Prostate gland (tissue), 2 donors: ENCODE data around the gene FBXL7. TPM values are rescaled to one million over a fixed set of nuclear protein-coding genes. Genes with fewer than 3 reads are reported as not detected.

Source experiments
- DNase-seq: peaks from one replicate; pipeline ENCODE4 v3.0.0-alpha.2; 2019; ENCODE audit warnings: low spot score
- H3K27ac ChIP-seq, 2 donors: fragments of 200-600 bp; sonication (generic); 2 replicates each; pipeline ENCODE4 v1.5.1; 2017 to 2019
- H3K27me3 ChIP-seq: fragments of 200-600 bp; sonication (generic); replicated peaks from 2 replicates; pipeline ENCODE4 v1.5.1; 2019; ENCODE audit not compliant: insufficient read depth
- H3K36me3 ChIP-seq, 2 donors: fragments of 200-600 bp; sonication (generic); 1 replicate in 1 of 2; 2 replicates in 1 of 2; pipeline versions ENCODE4 v1.5.1 to v1.8.1; 2017 to 2019
- H3K4me1 ChIP-seq: fragments of 200-600 bp; sonication (generic); replicated peaks from 2 replicates; pipeline ENCODE4 v1.5.1; 2019
- H3K4me3 ChIP-seq, 2 donors: fragments of 200-600 bp; sonication (generic); 2 replicates each; pipeline ENCODE4 v1.5.1; 2017 to 2019
- H3K9me3 ChIP-seq: fragments of 200-600 bp; sonication (generic); 2 replicates; pipeline ENCODE4 v1.5.1; 2017
- POLR2A ChIP-seq: fragments of 450-650 bp; IDR thresholded peaks from one replicate; pipeline ENCODE4 v1.6.1; 2016; ENCODE audit warnings: antibody characterized with exemption, mild to moderate bottlenecking
- POLR2AphosphoS5 ChIP-seq: sonication (generic); formaldehyde crosslinking; IDR thresholded peaks from one replicate; pipeline ENCODE4 v1.6.1; 2017; ENCODE audit warnings: antibody characterized with exemption
- WGBS: methylation state at CpG from one replicate; pipeline ENCODE4 v1.1.5; 2018; 5-methylcytosine and 5-hydroxymethylcytosine counted together
- intact Hi-C: fragments of 100-400 bp; cut with DNase I; formaldehyde crosslinking; loops from one replicate; pipeline ENCODE4 v1.14.2; 2022
- total RNA-seq, 2 donors: library from RNA; depleted of rRNA; stranded (reverse); fragments of >200 nt; gene quantifications; one replicate each; pipeline ENCODE4 v1.1.0, GENCODE V29; 2016
- TF ChIP-seq, protein P1 (sequence below), 4 experiments: fragments of 200-600 bp in 2 of 4; fragments of 450-650 bp in 2 of 4; sonication (generic) in 2 of 4; IDR thresholded peaks; 1 replicate in 3 of 4; 2 replicates in 1 of 4; pipeline ENCODE4 v1.5.1; 2016 to 2019; ENCODE audit warnings: antibody characterized with exemption in 4 of 4, mild to moderate bottlenecking in 2 of 4, moderate library complexity in 2 of 4

Gene FBXL7
- total RNA-seq, 2 donors from 2014 or later, result 21.2 to 24.2 TPM

DNA sequence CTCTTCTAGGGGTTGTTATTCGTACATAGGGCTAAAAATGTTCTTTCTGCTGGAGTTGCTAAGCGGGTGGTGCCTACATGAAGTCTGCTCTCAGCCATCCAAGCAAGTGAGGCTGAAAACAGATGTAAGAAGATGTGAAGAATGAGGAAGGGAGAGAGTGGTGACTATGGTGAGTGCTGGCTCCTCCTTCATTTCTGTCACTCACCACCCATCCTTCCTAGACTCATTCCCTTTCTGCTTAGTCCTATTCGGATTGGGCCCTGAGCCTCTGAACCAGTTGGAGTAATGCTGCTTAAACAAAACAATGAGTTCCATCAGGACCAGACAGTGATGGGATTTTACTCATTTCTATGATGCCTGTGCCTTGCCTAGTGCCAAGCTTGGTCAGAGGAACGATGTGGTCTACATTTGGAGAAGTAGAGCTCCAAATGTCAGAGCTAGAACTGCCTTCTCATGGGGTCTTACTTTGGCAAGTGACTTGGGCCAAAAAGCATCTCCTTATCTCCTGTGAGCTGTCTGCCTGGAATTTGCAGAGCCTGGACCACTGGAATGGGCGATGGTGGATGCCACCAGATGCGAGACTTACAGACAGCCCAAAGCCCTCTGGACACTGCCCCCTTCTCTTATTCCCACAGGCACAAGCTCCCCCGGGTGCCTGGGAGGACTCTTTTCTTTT, 192.9 kb downstream of the FBXL7 start:
- H3K4me1 ChIP-seq, result no peaks in the 10 kb centered on the region
- DNase-seq, result no peak
- TF ChIP-seq POLR2A, result no peak
- TF ChIP-seq, protein P1, sequence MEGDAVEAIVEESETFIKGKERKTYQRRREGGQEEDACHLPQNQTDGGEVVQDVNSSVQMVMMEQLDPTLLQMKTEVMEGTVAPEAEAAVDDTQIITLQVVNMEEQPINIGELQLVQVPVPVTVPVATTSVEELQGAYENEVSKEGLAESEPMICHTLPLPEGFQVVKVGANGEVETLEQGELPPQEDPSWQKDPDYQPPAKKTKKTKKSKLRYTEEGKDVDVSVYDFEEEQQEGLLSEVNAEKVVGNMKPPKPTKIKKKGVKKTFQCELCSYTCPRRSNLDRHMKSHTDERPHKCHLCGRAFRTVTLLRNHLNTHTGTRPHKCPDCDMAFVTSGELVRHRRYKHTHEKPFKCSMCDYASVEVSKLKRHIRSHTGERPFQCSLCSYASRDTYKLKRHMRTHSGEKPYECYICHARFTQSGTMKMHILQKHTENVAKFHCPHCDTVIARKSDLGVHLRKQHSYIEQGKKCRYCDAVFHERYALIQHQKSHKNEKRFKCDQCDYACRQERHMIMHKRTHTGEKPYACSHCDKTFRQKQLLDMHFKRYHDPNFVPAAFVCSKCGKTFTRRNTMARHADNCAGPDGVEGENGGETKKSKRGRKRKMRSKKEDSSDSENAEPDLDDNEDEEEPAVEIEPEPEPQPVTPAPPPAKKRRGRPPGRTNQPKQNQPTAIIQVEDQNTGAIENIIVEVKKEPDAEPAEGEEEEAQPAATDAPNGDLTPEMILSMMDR (IDR thresholded peaks at IDR 0.05), result no peak
- no peak for TF ChIP-seq POLR2AphosphoS5
- no peaks in the 10 kb centered on the region for H3K9me3 ChIP-seq
- intact Hi-C loops, result no loop called here
- H3K4me3 ChIP-seq, result no peak overlapping the region
- no peak overlapping the region for H3K27ac ChIP-seq
- WGBS, result 78% methylated on average over 7 of the region's 7 CpGs
- no peaks in the 10 kb centered on the region for H3K27me3 ChIP-seq
- H3K36me3 ChIP-seq, result no peaks in the 10 kb centered on the region

DNA sequence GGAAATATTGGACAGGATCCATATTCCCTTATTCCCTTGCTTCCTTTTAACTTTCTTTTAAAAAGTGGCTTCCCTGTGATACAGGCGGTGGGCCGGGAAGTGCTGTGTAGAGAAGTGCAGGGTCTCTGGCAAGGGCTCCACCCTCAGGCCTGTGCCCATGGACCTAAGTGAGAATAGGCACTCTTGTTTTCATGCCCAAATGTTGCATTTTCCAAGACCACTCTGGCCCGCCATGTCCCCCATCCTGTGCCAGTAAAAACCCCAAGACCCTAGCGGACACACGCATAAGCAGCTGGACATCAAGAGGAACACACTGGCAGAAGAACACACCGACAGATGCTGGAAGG, 193.4 kb downstream of the FBXL7 start:
- no peaks in the 10 kb centered on the region for H3K27me3 ChIP-seq
- H3K4me3 ChIP-seq, result no peak overlapping the region
- no peaks in the 10 kb centered on the region for H3K4me1 ChIP-seq
- no peaks in the 10 kb centered on the region for H3K9me3 ChIP-seq
- H3K36me3 ChIP-seq, result no peaks in the 10 kb centered on the region
- no peak for DNase-seq
- TF ChIP-seq, protein P1 (IDR thresholded peaks at IDR 0.05), result no peak
- no peak for TF ChIP-seq POLR2AphosphoS5
- intact Hi-C loops, result no loop called here
- 95% methylated on average over 6 of the region's 6 CpGs for WGBS
- no peak overlapping the region for H3K27ac ChIP-seq

DNA sequence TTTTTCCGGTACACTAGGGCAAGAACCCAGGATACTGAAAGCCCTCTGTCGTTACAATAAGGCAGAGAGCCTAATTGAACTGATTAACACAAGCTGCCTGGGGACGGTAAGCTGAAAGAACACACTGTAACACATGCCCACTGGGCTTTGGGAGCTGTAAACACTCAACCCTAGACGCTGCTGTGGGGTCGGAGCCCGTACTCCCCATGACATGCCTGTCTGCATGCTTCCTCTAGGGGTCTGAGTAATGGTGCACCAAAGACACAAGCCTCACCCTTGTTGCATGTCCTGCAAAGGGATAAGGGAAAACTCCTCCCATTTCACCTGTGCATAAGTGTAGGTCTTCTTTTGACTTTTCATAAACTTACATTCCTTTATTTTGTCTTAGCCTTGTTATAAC, 194.0 kb downstream of the FBXL7 start:
- WGBS, result 71% methylated on average over 6 of the region's 6 CpGs
- H3K4me1 ChIP-seq, result no peaks in the 10 kb centered on the region
- H3K27ac ChIP-seq, result peak overlapping the region in 1 of 2 donors; percentile 49

DNA sequence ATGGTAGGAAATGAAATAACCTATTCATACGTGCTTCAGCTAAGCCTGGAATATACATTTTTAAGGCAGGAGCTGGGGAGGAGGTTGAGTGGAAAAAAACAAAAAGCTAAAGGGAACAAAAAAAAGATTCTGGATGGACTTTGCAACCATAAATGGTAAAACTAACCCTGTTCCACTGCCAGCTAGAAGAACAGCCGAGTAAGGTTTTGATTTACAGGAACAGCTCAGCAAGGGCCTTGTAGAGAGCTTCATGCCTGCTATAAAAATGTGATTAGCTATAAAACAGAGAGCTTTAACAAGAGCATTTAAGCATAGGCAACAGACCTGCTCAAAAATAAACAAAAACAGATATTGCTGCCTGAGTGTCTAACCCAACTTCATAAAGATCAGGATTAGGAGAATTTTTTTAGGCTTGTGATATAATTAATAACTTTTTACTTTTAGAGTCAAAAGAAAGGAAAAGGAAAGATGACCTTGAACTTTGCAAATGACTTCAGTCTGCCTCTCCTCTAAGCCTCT, 194.8 kb downstream of the FBXL7 start:
- 22% methylated on average over 2 of the region's 2 CpGs for WGBS
- H3K36me3 ChIP-seq, result no peaks in the 10 kb centered on the region
- H3K27me3 ChIP-seq, result no peaks in the 10 kb centered on the region
- TF ChIP-seq POLR2AphosphoS5 (no peak), POLR2A (no peak)
- TF ChIP-seq, protein P1 (IDR thresholded peaks at IDR 0.05), result no peak
- H3K27ac ChIP-seq, result peak overlapping the region; percentile 14 to 49
- H3K4me3 ChIP-seq, result no peak overlapping the region
- H3K9me3 ChIP-seq, result no peaks in the 10 kb centered on the region
- H3K4me1 ChIP-seq, result no peaks in the 10 kb centered on the region
- DNase-seq, result no peak
- intact Hi-C loops, result no loop called here

More for the DNA sequence above, 194.0 kb downstream of the FBXL7 start:
- no peak overlapping the region for H3K4me3 ChIP-seq
- TF ChIP-seq POLR2A, result no peak
- TF ChIP-seq, protein P1 (IDR thresholded peaks at IDR 0.05), result no peak
- no peak for TF ChIP-seq POLR2AphosphoS5
- no peaks in the 10 kb centered on the region for H3K27me3 ChIP-seq
- H3K9me3 ChIP-seq, result no peaks in the 10 kb centered on the region
- intact Hi-C loops, result no loop called here
- H3K36me3 ChIP-seq, result no peaks in the 10 kb centered on the region
- no peak for DNase-seq

DNA sequence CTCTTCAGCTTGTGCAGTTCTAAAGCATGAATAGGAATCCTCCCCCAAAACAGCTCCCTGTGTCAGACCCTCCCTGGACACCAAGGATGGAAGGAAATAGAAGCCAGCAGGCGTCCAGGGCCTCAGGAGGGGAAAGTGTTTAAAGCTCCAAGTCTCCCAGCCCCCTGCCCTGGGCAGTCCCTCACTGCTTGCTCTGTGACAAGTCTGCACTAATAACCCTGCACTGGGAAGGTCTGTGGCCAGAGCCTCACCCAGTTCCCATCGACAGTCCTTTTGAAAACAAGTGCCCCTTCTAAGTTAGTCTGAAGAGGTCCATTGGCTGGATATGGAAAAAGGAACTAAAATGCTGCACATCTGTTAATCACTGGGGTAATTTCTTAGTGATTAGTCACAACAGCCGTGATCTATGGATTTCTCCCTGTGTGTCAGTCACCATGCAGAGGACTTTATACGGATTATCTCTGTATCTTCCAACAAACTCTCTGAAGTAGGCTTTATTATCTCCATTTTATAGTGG, 195.3 kb downstream of the FBXL7 start:
- WGBS, result 51% methylated on average over 4 of the region's 4 CpGs
- DNase-seq, result no peak
- Histone ChIP-seq H3K36me3 (no peaks in the 10 kb centered on the region), H3K9me3 (no peaks in the 10 kb centered on the region), H3K4me1 (no peaks in the 10 kb centered on the region), H3K27me3 (no peaks in the 10 kb centered on the region), H3K4me3 (no peak overlapping the region), H3K27ac (peak overlapping the region; percentile 6 to 49)
- TF ChIP-seq POLR2AphosphoS5 (no peak), POLR2A (no peak)
- TF ChIP-seq, protein P1 (IDR thresholded peaks at IDR 0.05), result no peak
- intact Hi-C loops, result no loop called here
